Endothelial cell of umbilical vein (primary cell): ENCODE measurements around the gene ABLIM2. TPM values are rescaled to one million over a fixed set of nuclear protein-coding genes. Genes with fewer than 3 reads are reported as not detected.

Experiments
- BruUV-seq: library from RNA; stranded (reverse); fragments of 400-500 nt; replicated peaks from 2 replicates; lab custom pipeline; 2021; lab: Mats Ljungman, UMichigan
- CTCF ChIA-PET: fragments of 300-600, 350-600 bp; sonication (Branson Sonifier 250); formaldehyde crosslinking; loops from one replicate; lab custom pipeline; 2021; ENCODE audit warnings: antibody characterized with exemption, inconsistent platforms; lab: Charles Lee
- POLR2A ChIA-PET: fragments of 300-600, 350-600 bp; sonication (Branson Sonifier 250); formaldehyde crosslinking; loops from one replicate; lab custom pipeline; 2021; ENCODE audit warnings: antibody characterized with exemption, inconsistent platforms; lab: Charles Lee
- DNase-seq: peaks from one replicate; pipeline ENCODE4 v3.0.0-alpha.2; 2011; ENCODE audit warnings: low read depth, low spot score
- FAIRE-seq: peaks from 2 replicates; lab custom pipeline; 2011; peaks lifted over from hg19 to GRCh38; lab: Jason Lieb, UNC
- H2AFZ ChIP-seq: 2 replicates; pipeline ENCODE4 v1.6.0; 2012; ENCODE audit warnings: low read depth, low read length, control low read depth, inconsistent platforms
- H3K27ac ChIP-seq: 2 replicates; pipeline ENCODE4 v1.5.1; 2011; ENCODE audit warnings: low read depth, mild to moderate bottlenecking, control low read depth, low read length, moderate library complexity; ENCODE audit not compliant: insufficient read depth
- H3K27me3 ChIP-seq, 2 experiments: 2 replicates each; pipeline versions ENCODE4 v1.6.0 to v1.6.1; 2011; ENCODE audit warnings: low read length in 2 of 2, mixed read lengths in 1 of 2; ENCODE audit not compliant: control insufficient read depth in 2 of 2, insufficient read depth in 2 of 2
- H3K36me3 ChIP-seq, 2 experiments: 2 replicates in 1 of 2; 3 replicates in 1 of 2; pipeline ENCODE4 v1.5.1; 2011; ENCODE audit warnings: low read length in 2 of 2, mild to moderate bottlenecking in 1 of 2, moderate library complexity in 1 of 2; ENCODE audit not compliant: control insufficient read depth in 2 of 2, insufficient read depth in 2 of 2; ENCODE audit errors: extremely low read depth in 1 of 2
- H3K4me1 ChIP-seq: 3 replicates; pipeline ENCODE4 v1.5.1; 2011; ENCODE audit warnings: mild to moderate bottlenecking, low read length; ENCODE audit not compliant: control insufficient read depth, insufficient read depth; ENCODE audit errors: extremely low read depth
- H3K4me2 ChIP-seq: 2 replicates; pipeline ENCODE4 v1.6.1; 2011; ENCODE audit warnings: low read length, control low read depth, mixed read lengths; ENCODE audit not compliant: insufficient read depth
- H3K4me3 ChIP-seq, 3 experiments: fragments of 200-600 bp in 1 of 3; sonication (generic), shearing (Covaris generic) in 1 of 3; replicated peaks in 1 of 3; 2 replicates each; pipeline ENCODE4 v1.5.1; 2011 to 2016; ENCODE audit warnings: control low read depth in 3 of 3, low read length in 3 of 3, mild to moderate bottlenecking in 2 of 3, inconsistent platforms in 1 of 3, low read depth in 1 of 3, moderate library complexity in 1 of 3; ENCODE audit not compliant: insufficient read depth in 1 of 3
- H3K79me2 ChIP-seq: 2 replicates; pipeline ENCODE4 v1.6.0; 2012; ENCODE audit warnings: low read length, inconsistent platforms; ENCODE audit not compliant: control insufficient read depth, insufficient read depth
- H3K9ac ChIP-seq: replicated peaks from 2 replicates; pipeline ENCODE3; 2011; ENCODE audit warnings: low read length, control low read depth; ENCODE audit not compliant: insufficient read depth; ENCODE audit errors: extremely low read depth
- H3K9me1 ChIP-seq: replicated peaks from 3 replicates; pipeline ENCODE4 v1.6.0; 2011; ENCODE audit warnings: mild to moderate bottlenecking, low read length; ENCODE audit not compliant: control insufficient read depth, insufficient read depth; ENCODE audit errors: extremely low read depth
- H3K9me3 ChIP-seq: replicated peaks from 2 replicates; pipeline ENCODE4 v1.5.1; 2012; ENCODE audit warnings: low read length, inconsistent platforms; ENCODE audit not compliant: control insufficient read depth, insufficient read depth
- H4K20me1 ChIP-seq: replicated peaks from 2 replicates; pipeline ENCODE3; 2011; ENCODE audit warnings: mild to moderate bottlenecking, low read length; ENCODE audit not compliant: control insufficient read depth, insufficient read depth; ENCODE audit errors: extremely low read depth
- CTCF ChIP-seq, 2 donors: IDR thresholded peaks; 1 replicate in 1 of 2; 2 replicates in 1 of 2; pipeline ENCODE4 v1.5.1; 2011; ENCODE audit warnings: low read length in 2 of 2, mild to moderate bottlenecking in 2 of 2, moderate library complexity in 2 of 2, control low read depth in 1 of 2, inconsistent platforms in 1 of 2, low read depth in 1 of 2; ENCODE audit not compliant: insufficient read depth in 1 of 2; ENCODE audit errors: extremely low read depth in 1 of 2
- FOS ChIP-seq: IDR thresholded peaks from 2 replicates; pipeline ENCODE4 v1.6.1; 2011; ENCODE audit warnings: mild to moderate bottlenecking, low read length, moderate library complexity, borderline replicate concordance; ENCODE audit not compliant: insufficient read depth
- GATA2 ChIP-seq: IDR thresholded peaks from 2 replicates; pipeline ENCODE4 v1.7.0; 2011; ENCODE audit warnings: low read depth, mild to moderate bottlenecking, moderate library complexity, mixed read lengths, low read length; ENCODE audit not compliant: insufficient read length, insufficient read depth
- MAX ChIP-seq: IDR thresholded peaks from 2 replicates; pipeline ENCODE4 v1.6.1; 2011; ENCODE audit not compliant: insufficient read depth, insufficient read length
- MYC ChIP-seq: IDR thresholded peaks from one replicate; pipeline ENCODE4 v1.6.1; 2011; ENCODE audit warnings: mild to moderate bottlenecking, low read depth, low read length
- POLR2AphosphoS5 ChIP-seq: IDR thresholded peaks from 2 replicates; pipeline ENCODE4 v1.6.1; 2012; ENCODE audit warnings: low read depth, mild to moderate bottlenecking, control low read depth, low read length, moderate library complexity; ENCODE audit not compliant: insufficient read depth
- dilution Hi-C: fragments of 300-500 bp; cut with MboI; formaldehyde crosslinking; loops from one replicate; pipeline ENCODE4 v1.15.0; 2019; ENCODE audit warnings: low sequenced_read_pairs; ENCODE audit not compliant: extremely low pct_ligation_motif_present
- intact Hi-C: fragments of 100-400 bp; cut with micrococcal nuclease; formaldehyde crosslinking; loops from one replicate; pipeline ENCODE4 v1.10.0; 2022
- polyA plus RNA-seq, 4 experiments: library from polyadenylated mRNA; depleted of rRNA in 3 of 4; stranded (reverse) in 3 of 4; unstranded in 1 of 4; fragments of >200 nt; gene quantifications; 2 replicates each; pipeline versions ENCODE4 v1.2.1 to v1.2.3, GENCODE V29; 2011 to 2012; ENCODE audit warnings: missing spikeins in 1 of 4
- total RNA-seq: library from RNA; stranded (reverse); gene quantifications from 2 replicates; pipeline ENCODE4 v1.2.3, GENCODE V29; 2021

ABLIM2 gene
- total and polyA plus RNA-seq, 2 donors (not counting 3 experiments of a cell fraction or from before 2014, with no cell fraction given): 0.28 to 0.66 TPM

DNA sequence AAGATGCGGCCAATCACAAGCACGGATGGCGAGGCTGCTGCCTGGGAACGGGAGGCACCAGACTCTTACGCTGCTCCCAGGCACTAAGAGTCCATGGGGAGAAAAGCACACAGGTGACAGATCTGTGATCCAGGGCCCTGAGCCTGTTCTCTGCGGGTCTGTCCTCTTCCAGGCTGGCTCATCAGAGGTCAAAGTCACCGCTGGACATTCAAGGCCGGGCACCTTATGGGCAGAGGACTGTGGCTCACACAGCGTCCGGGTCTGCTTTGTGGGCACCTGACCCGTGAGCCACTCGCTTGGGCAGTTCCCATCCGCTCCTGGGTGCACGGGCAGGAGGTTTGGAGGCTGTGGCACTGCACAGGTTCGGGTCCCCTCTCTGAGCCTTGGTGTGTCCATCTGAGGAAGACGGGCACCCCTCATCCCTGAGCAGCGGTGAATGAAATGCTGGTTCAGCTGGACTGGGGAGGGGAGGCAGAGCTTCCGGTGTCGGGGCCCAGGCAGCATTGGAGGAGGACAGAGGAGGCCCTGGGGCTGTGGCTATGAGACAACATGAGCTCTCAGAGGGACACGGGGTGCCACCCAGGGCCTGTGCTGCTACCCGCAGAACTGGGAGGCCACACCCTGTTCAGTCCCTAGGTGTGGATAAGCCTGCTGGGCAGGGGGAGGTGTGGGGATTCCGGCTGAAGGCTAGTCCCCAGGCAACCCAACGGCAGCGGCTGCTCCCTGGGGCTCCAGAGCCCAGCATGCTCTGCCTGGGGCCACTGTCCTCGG lies 157.7 kb downstream of the ABLIM2 start:
- H3K27me3 ChIP-seq: peaks cover 0 to 4% of the 10 kb centered on the region in 2 experiments
- no peaks in the 10 kb centered on the region for H3K36me3 ChIP-seq
- TF ChIP-seq CTCF (IDR thresholded peaks at IDR 0.05; ENCODE audit: extremely low read depth in 1 of 2, insufficient read depth in 1 of 2, low read depth in 1 of 2, low read length in 2 of 2): no peak
- no peak for TF ChIP-seq GATA2
- TF ChIP-seq MAX: no peak
- TF ChIP-seq FOS: no peak
- no peak for TF ChIP-seq POLR2AphosphoS5
- no peak for TF ChIP-seq MYC
- H3K27ac ChIP-seq: no peak overlapping the region
- no peaks in the 10 kb centered on the region for H3K9me3 ChIP-seq
- no peak for FAIRE-seq
- H3K9me1 ChIP-seq: no peaks in the 10 kb centered on the region
- H3K4me3 ChIP-seq: no peak overlapping the region
- DNase-seq: no peak
- H3K9ac ChIP-seq: no peak overlapping the region
- no peaks in the 10 kb centered on the region for H4K20me1 ChIP-seq
- dilution Hi-C loops: no loop called here
- CTCF ChIA-PET: interaction anchor here (0.5 to 1.9 kb wide), 3 partner anchors 56 to 199 kb away, joined by 4 to 5 read pairs (median 5); no protein-coding TSS in a partner anchor
- H2AFZ ChIP-seq: no peak overlapping the region
- H3K4me1 ChIP-seq: no peaks in the 10 kb centered on the region
- POLR2A ChIA-PET: no interaction called here
- intact Hi-C loops: no loop called here
- no TSS peak for BruUV-seq
- no peak overlapping the region for H3K4me2 ChIP-seq
- H3K79me2 ChIP-seq: no peaks in the 10 kb centered on the region
